ENCODE measurements around the gene OR6C74.

OR6C74 gene

GRCh38 chr12:55244309-55244708 is at the start of gene OR6C74:
Gene OR6C74, plus strand, starts transcription at chr12:55244609. Its CDS starts 2,679 bp downstream, at chr12:55247288.
- peaks cover 10% of the 10 kb centered on the region for H3K27me3 Mint-ChIP-seq
- no peaks in the 10 kb centered on the region for H3K9me3 Mint-ChIP-seq (ENCODE audit: low read depth)
- no peaks in the 10 kb centered on the region for H3K36me3 Mint-ChIP-seq
- H3K27ac Mint-ChIP-seq: no peak within 1 kb of the TSS
- H3K4me1 Mint-ChIP-seq (ENCODE audit: low read depth): no peaks in the 10 kb centered on the region
- H3K4me3 Mint-ChIP-seq: no peak within 1 kb of the TSS

- Mint-ChIP-seq H3K27me3 (peaks cover 7% of the 10 kb centered on the region), H3K27ac (no peak within 1 kb of the TSS), H3K36me3 (no peaks in the 10 kb centered on the region), H3K4me1 (ENCODE audit: low read depth) (no peaks in the 10 kb centered on the region), H3K9me3 (ENCODE audit: low read depth) (no peaks in the 10 kb centered on the region), H3K4me3 (no peak within 1 kb of the TSS)
Observed at GRCh38 chr12:55220725-55221124, 23.7 kb upstream of the OR6C74 start, which contains the start of gene OR10A7. Gene OR10A7, plus strand, starts transcription at chr12:55221025. Its CDS starts 0 bp downstream, at chr12:55221025.

GRCh38 chr12:55226523-55226922 is 17.9 kb upstream of the OR6C74 start:
- Mint-ChIP-seq H3K27ac (no peak overlapping the region), H3K27me3 (peaks cover 17% of the 10 kb centered on the region), H3K9me3 (ENCODE audit: low read depth) (no peaks in the 10 kb centered on the region), H3K36me3 (no peaks in the 10 kb centered on the region), H3K4me1 (ENCODE audit: low read depth) (no peaks in the 10 kb centered on the region), H3K4me3 (no peak overlapping the region)

- Mint-ChIP-seq H3K27ac (no peak overlapping the region), H3K4me1 (ENCODE audit: low read depth) (no peaks in the 10 kb centered on the region), H3K27me3 (peaks cover 18% of the 10 kb centered on the region), H3K36me3 (no peaks in the 10 kb centered on the region), H3K9me3 (ENCODE audit: low read depth) (no peaks in the 10 kb centered on the region), H3K4me3 (no peak overlapping the region)
Observed at GRCh38 chr12:55227643-55228042, 16.8 kb upstream of the OR6C74 start.

- Mint-ChIP-seq H3K27ac (no peak overlapping the region), H3K36me3 (no peaks in the 10 kb centered on the region), H3K27me3 (peaks cover 9% of the 10 kb centered on the region), H3K4me3 (no peak overlapping the region), H3K9me3 (ENCODE audit: low read depth) (no peaks in the 10 kb centered on the region), H3K4me1 (ENCODE audit: low read depth) (no peaks in the 10 kb centered on the region)
Observed at GRCh38 chr12:55246159-55246558, 1.8 kb downstream of the OR6C74 start.

GRCh38 chr12:55250944-55251343 is 6.5 kb downstream of the OR6C74 start:
- Mint-ChIP-seq H3K36me3 (no peaks in the 10 kb centered on the region), H3K4me1 (ENCODE audit: low read depth) (no peaks in the 10 kb centered on the region), H3K27ac (no peak overlapping the region), H3K9me3 (ENCODE audit: low read depth) (no peaks in the 10 kb centered on the region), H3K27me3 (peaks cover 9% of the 10 kb centered on the region), H3K4me3 (no peak overlapping the region)

GRCh38 chr12:55253281-55253680 is 8.9 kb downstream of the OR6C74 start:
- Mint-ChIP-seq H3K27ac (no peak overlapping the region), H3K4me3 (no peak overlapping the region), H3K27me3 (peaks cover 11% of the 10 kb centered on the region), H3K4me1 (ENCODE audit: low read depth) (no peaks in the 10 kb centered on the region), H3K9me3 (ENCODE audit: low read depth) (no peaks in the 10 kb centered on the region), H3K36me3 (no peaks in the 10 kb centered on the region)

- H3K4me3 Mint-ChIP-seq: no peak overlapping the region
- H3K4me1 Mint-ChIP-seq (ENCODE audit: low read depth): no peaks in the 10 kb centered on the region
- H3K27me3 Mint-ChIP-seq: peaks cover 10% of the 10 kb centered on the region
- no peaks in the 10 kb centered on the region for H3K9me3 Mint-ChIP-seq (ENCODE audit: low read depth)
- H3K36me3 Mint-ChIP-seq: no peaks in the 10 kb centered on the region
- H3K27ac Mint-ChIP-seq: no peak overlapping the region
Observed at GRCh38 chr12:55256831-55257230, 12.4 kb downstream of the OR6C74 start.

- Mint-ChIP-seq H3K27me3 (peaks cover 9% of the 10 kb centered on the region), H3K4me1 (ENCODE audit: low read depth) (no peaks in the 10 kb centered on the region), H3K27ac (no peak overlapping the region), H3K36me3 (no peaks in the 10 kb centered on the region), H3K4me3 (no peak overlapping the region), H3K9me3 (ENCODE audit: low read depth) (no peaks in the 10 kb centered on the region)
Observed at GRCh38 chr12:55258303-55258702, 13.9 kb downstream of the OR6C74 start.

- Mint-ChIP-seq H3K9me3 (ENCODE audit: low read depth) (no peaks in the 10 kb centered on the region), H3K27me3 (peaks cover 11% of the 10 kb centered on the region), H3K36me3 (no peaks in the 10 kb centered on the region), H3K27ac (no peak overlapping the region), H3K4me1 (ENCODE audit: low read depth) (no peaks in the 10 kb centered on the region), H3K4me3 (no peak overlapping the region)
Observed at GRCh38 chr12:55280991-55281390, 36.6 kb downstream of the OR6C74 start.

- H3K27ac Mint-ChIP-seq: no peak overlapping the region
- H3K36me3 Mint-ChIP-seq: no peaks in the 10 kb centered on the region
- no peak overlapping the region for H3K4me3 Mint-ChIP-seq
- H3K9me3 Mint-ChIP-seq (ENCODE audit: low read depth): no peaks in the 10 kb centered on the region
- peaks cover 20% of the 10 kb centered on the region for H3K27me3 Mint-ChIP-seq
- H3K4me1 Mint-ChIP-seq (ENCODE audit: low read depth): no peaks in the 10 kb centered on the region
Observed at GRCh38 chr12:55289999-55290398, 45.6 kb downstream of the OR6C74 start.

All from activated naive CD8-positive, alpha-beta T cell (primary cell).